HepG2 (cell line): ENCODE results near the gene EPO.

Source experiments
- CHD2 ChIP-seq: IDR thresholded peaks from 2 replicates; pipeline ENCODE4 v1.6.1; 2011; ENCODE audit warnings: low read depth, low read length, improper control_type of control experiment
- PATZ1 ChIP-seq: sonication (generic); formaldehyde crosslinking; IDR thresholded peaks from 2 replicates; pipeline ENCODE4 v1.4.0; 2020; ENCODE audit warnings: missing genetic modification reagents
- RAD21 ChIP-seq: fragments of 450-650 bp; formaldehyde crosslinking; IDR thresholded peaks from 2 replicates; pipeline ENCODE4 v1.5.0; 2020; ENCODE audit warnings: mild to moderate bottlenecking
- ZFP36L1 ChIP-seq: sonication (generic); formaldehyde crosslinking; IDR thresholded peaks from 2 replicates; pipeline ENCODE4 v1.8.0; 2022; ENCODE audit warnings: mild to moderate bottlenecking, missing genetic modification reagents, moderate library complexity
- ZFY ChIP-seq: sonication (generic); formaldehyde crosslinking; IDR thresholded peaks from 2 replicates; pipeline ENCODE4 v1.4.0; 2020; ENCODE audit warnings: missing genetic modification reagents
- TF ChIP-seq, protein P1 (sequence below): sonication (generic); formaldehyde crosslinking; IDR thresholded peaks from 2 replicates; pipeline ENCODE4 v1.5.1; 2020; ENCODE audit warnings: missing genetic modification reagents, mild to moderate bottlenecking, borderline replicate concordance

- TF ChIP-seq RAD21 (CRISPR knock-in tag) = no peak
- no peak for TF ChIP-seq ZFY
- TF ChIP-seq, protein P1, sequence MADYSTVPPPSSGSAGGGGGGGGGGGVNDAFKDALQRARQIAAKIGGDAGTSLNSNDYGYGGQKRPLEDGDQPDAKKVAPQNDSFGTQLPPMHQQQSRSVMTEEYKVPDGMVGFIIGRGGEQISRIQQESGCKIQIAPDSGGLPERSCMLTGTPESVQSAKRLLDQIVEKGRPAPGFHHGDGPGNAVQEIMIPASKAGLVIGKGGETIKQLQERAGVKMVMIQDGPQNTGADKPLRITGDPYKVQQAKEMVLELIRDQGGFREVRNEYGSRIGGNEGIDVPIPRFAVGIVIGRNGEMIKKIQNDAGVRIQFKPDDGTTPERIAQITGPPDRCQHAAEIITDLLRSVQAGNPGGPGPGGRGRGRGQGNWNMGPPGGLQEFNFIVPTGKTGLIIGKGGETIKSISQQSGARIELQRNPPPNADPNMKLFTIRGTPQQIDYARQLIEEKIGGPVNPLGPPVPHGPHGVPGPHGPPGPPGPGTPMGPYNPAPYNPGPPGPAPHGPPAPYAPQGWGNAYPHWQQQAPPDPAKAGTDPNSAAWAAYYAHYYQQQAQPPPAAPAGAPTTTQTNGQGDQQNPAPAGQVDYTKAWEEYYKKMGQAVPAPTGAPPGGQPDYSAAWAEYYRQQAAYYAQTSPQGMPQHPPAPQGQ = no peak
- no peak for TF ChIP-seq PATZ1 (CRISPR knock-in tag)
- TF ChIP-seq CHD2 = no peak
- no peak for TF ChIP-seq ZFP36L1
Observed at GRCh38 chr7:100744605-100745004, 24.3 kb downstream of the EPO start.
